GM12878 (cell line): ENCODE measurements around the gene METAP2. TPM values are rescaled to one million over a fixed set of nuclear protein-coding genes. Genes with fewer than 3 reads are reported as not detected.

Experiments used
- ATAC-seq: fragments of 200-7000 bp; cut with Tn5 transposase; 3 replicates; pipeline ENCODE4 v1.9.1; 2020; ENCODE audit warnings: mild to moderate bottlenecking, moderate library complexity
- BruUV-seq: library from RNA; stranded (reverse); fragments of 400-500 nt; replicated peaks from 2 replicates; lab custom pipeline; 2021; lab: Mats Ljungman, UMichigan
- CTCF ChIA-PET: fragments of 300-600 bp; sonication (Branson Sonifier 250); formaldehyde crosslinking; extraction: SDS; loops from one replicate; lab custom pipeline; 2021; ENCODE audit warnings: inconsistent platforms; lab: Yijun Ruan, JAX
- POLR2A ChIA-PET: fragments of 350-600 bp; formaldehyde crosslinking; extraction: SDS; loops from one replicate; lab custom pipeline; 2021; ENCODE audit warnings: inconsistent platforms; lab: Charles Lee
- RAD21 ChIA-PET: fragments of 300-600 bp; sonication (Branson Sonifier 250); formaldehyde crosslinking; loops from one replicate; lab custom pipeline; 2023; ENCODE audit warnings: antibody characterized with exemption; ENCODE audit not compliant: unreplicated experiment; lab: Charles Lee
- SMC1A ChIA-PET: fragments of 300-600 bp; sonication (Branson Sonifier 250); formaldehyde crosslinking; loops from one replicate; lab custom pipeline; 2023; ENCODE audit not compliant: unreplicated experiment, uncharacterized antibody; lab: Charles Lee
- DNase-seq: peaks from one replicate; pipeline ENCODE4 v3.0.0-alpha.2; 2011; ENCODE audit warnings: low read depth, low spot score
- FAIRE-seq: peaks from 3 replicates; lab custom pipeline; 2011; peaks lifted over from hg19 to GRCh38; lab: Jason Lieb, UNC
- H2AFZ ChIP-seq: 2 replicates; pipeline ENCODE4 v1.6.0; 2011; ENCODE audit warnings: low read depth, low read length, control low read depth; ENCODE audit not compliant: control insufficient read depth
- H3K27ac ChIP-seq: 2 replicates; pipeline ENCODE4 v1.5.1; 2011; ENCODE audit warnings: control low read depth; ENCODE audit not compliant: control insufficient read depth, insufficient read depth
- H3K27me3 ChIP-seq, 2 experiments: replicated peaks in 1 of 2; 2 replicates each; pipeline versions ENCODE4 v1.6.0 to v1.6.1; 2011; ENCODE audit warnings: low read length in 1 of 2; ENCODE audit not compliant: control insufficient read depth in 2 of 2, insufficient read depth in 2 of 2
- H3K36me3 ChIP-seq, 2 experiments: 2 replicates each; pipeline ENCODE4 v1.5.1; 2011; ENCODE audit warnings: low read length in 1 of 2; ENCODE audit not compliant: control insufficient read depth in 2 of 2, insufficient read depth in 2 of 2
- H3K4me1 ChIP-seq: 2 replicates; pipeline ENCODE4 v1.6.1; 2011; ENCODE audit warnings: mild to moderate bottlenecking, low read length, moderate library complexity, mixed read lengths; ENCODE audit not compliant: control insufficient read depth, insufficient read depth
- H3K4me2 ChIP-seq: 2 replicates; pipeline ENCODE4 v1.6.0; 2011; ENCODE audit warnings: control low read depth; ENCODE audit not compliant: control insufficient read depth, insufficient read depth
- H3K4me3 ChIP-seq: fragments of 200-600 bp; sonication (generic); 2 replicates; pipeline ENCODE4 v1.5.1; 2016
- H3K79me2 ChIP-seq: 2 replicates; pipeline ENCODE4 v1.6.0; 2011; ENCODE audit warnings: low read length; ENCODE audit not compliant: control insufficient read depth, insufficient read depth
- H3K9ac ChIP-seq: 2 replicates; pipeline ENCODE4 v1.8.0; 2011; ENCODE audit warnings: low read length, control low read depth, mixed read lengths; ENCODE audit not compliant: control insufficient read depth, insufficient read depth
- H3K9me3 ChIP-seq: replicated peaks from 3 replicates; pipeline ENCODE4 v1.5.1; 2011; ENCODE audit warnings: mild to moderate bottlenecking, low read length; ENCODE audit not compliant: control insufficient read depth, insufficient read depth
- H4K20me1 ChIP-seq: 2 replicates; pipeline ENCODE4 v1.6.0; 2011; ENCODE audit not compliant: control insufficient read depth, insufficient read depth
- CBX5 ChIP-seq: sonication (generic); IDR thresholded peaks from 2 replicates; pipeline ENCODE4 v1.6.1; 2016; ENCODE audit warnings: low read depth, moderate library complexity, mild to moderate bottlenecking, inconsistent platforms
- CTCF ChIP-seq, 3 experiments: IDR thresholded peaks in 2 of 3; conservative IDR thresholded peaks in 1 of 3; 2 replicates each; pipeline ENCODE4 v1.5.1; 2011; ENCODE audit warnings: low read depth in 3 of 3, low read length in 3 of 3, mild to moderate bottlenecking in 3 of 3, control low read depth in 2 of 3, moderate library complexity in 2 of 3, inconsistent platforms in 1 of 3, mixed read lengths in 1 of 3; ENCODE audit not compliant: control insufficient read depth in 2 of 3, insufficient read depth in 1 of 3; ENCODE audit errors: extremely low read depth in 1 of 3
- E4F1 ChIP-seq: fragments of 450-650 bp; IDR thresholded peaks from 2 replicates; pipeline ENCODE4 v1.6.1; 2018; ENCODE audit warnings: borderline replicate concordance, mild to moderate bottlenecking; ENCODE audit not compliant: partially characterized antibody
- MTA2 ChIP-seq: fragments of 450-650 bp; IDR thresholded peaks from 2 replicates; pipeline ENCODE4 v1.6.1; 2016; ENCODE audit warnings: low read depth, mild to moderate bottlenecking, moderate library complexity
- NBN ChIP-seq: fragments of 450-650 bp; IDR thresholded peaks from 2 replicates; pipeline ENCODE4 v1.6.1; 2016
- SUZ12 ChIP-seq: fragments of 200-600 bp; sonication (generic); IDR thresholded peaks from one replicate; pipeline ENCODE4 v1.6.1; 2018; ENCODE audit warnings: antibody characterized with exemption, mild to moderate bottlenecking; ENCODE audit not compliant: unreplicated experiment
- TBL1XR1 ChIP-seq: IDR thresholded peaks from 2 replicates; pipeline ENCODE4 v1.6.1; 2012; ENCODE audit warnings: low read depth, low read length, improper control_type of control experiment
- WRNIP1 ChIP-seq: IDR thresholded peaks from 2 replicates; pipeline ENCODE4 v1.6.1; 2011; ENCODE audit warnings: low read depth, low read length, improper control_type of control experiment, borderline replicate concordance
- YY1 ChIP-seq: IDR thresholded peaks from 2 replicates; pipeline ENCODE4 v1.6.1; 2011; ENCODE audit warnings: low read depth, mild to moderate bottlenecking, low read length
- ZNF24 ChIP-seq: fragments of 450-650 bp; IDR thresholded peaks from 2 replicates; pipeline ENCODE4 v1.6.1; 2017; ENCODE audit warnings: antibody characterized with exemption, mild to moderate bottlenecking
- ZNF687 ChIP-seq: fragments of 450-650 bp; IDR thresholded peaks from 2 replicates; pipeline ENCODE4 v1.6.1; 2017; ENCODE audit warnings: mild to moderate bottlenecking, moderate library complexity
- WGBS: methylation state at CpG from one replicate; pipeline ENCODE4 v1.1.6; 2016; ENCODE audit warnings: low lambda C conversion rate; ENCODE audit not compliant: insufficient replicate concordance, insufficient coverage; ENCODE audit errors: missing lambda C conversion rate; 5-methylcytosine and 5-hydroxymethylcytosine counted together
- in situ Hi-C: fragments of 300-500 bp; cut with MboI; formaldehyde crosslinking; loops from 9 replicates; pipeline ENCODE4 v1.14.3; 2018; ENCODE audit warnings: mixed read lengths
- intact Hi-C: fragments of 100-400 bp; cut with micrococcal nuclease; formaldehyde crosslinking; loops from one replicate; pipeline ENCODE4 v1.14.2; 2022; ENCODE audit not compliant: unreplicated experiment
- polyA plus RNA-seq, 11 experiments: library from polyadenylated mRNA; depleted of rRNA in 4 of 11; unstranded in 6 of 11; stranded (reverse) in 5 of 11; fragments of >200 nt; fragmentation: Nextera tagmentation in 4 of 11; fragmentation: Illumina TruSeq in 1 of 11; extraction: Ambion mirVana in 4 of 11; extraction: Trizol in 1 of 11; gene quantifications; 1 replicate in 1 of 11; 2 replicates in 10 of 11; pipeline versions ENCODE4 v1.2.1 to v1.2.3, GENCODE V29; 2011 to 2016; ENCODE audit warnings: inconsistent platforms in 2 of 11, missing spikeins in 2 of 11, low read depth in 1 of 11
- total RNA-seq, 4 experiments: library from RNA; depleted of rRNA in 3 of 4; stranded (reverse); fragments of >200 nt in 3 of 4; fragmentation: Illumina TruSeq in 1 of 4; extraction: Trizol in 1 of 4; gene quantifications; 2 replicates each; pipeline versions ENCODE4 v1.2.1 to v1.2.3, GENCODE V29; 2013 to 2021
- TF ChIP-seq, protein P1 (sequence below): fragments of 150-350 bp; IDR thresholded peaks from 2 replicates; pipeline ENCODE4 v1.6.1; 2016; ENCODE audit warnings: low read depth, low read length

Gene METAP2
- total and polyA plus RNA-seq, 10 of the 15 experiments (the other 5 are each of a cell fraction or from before 2014, with no cell fraction given), result 50.7 to 132 (median 73.9) TPM

DNA sequence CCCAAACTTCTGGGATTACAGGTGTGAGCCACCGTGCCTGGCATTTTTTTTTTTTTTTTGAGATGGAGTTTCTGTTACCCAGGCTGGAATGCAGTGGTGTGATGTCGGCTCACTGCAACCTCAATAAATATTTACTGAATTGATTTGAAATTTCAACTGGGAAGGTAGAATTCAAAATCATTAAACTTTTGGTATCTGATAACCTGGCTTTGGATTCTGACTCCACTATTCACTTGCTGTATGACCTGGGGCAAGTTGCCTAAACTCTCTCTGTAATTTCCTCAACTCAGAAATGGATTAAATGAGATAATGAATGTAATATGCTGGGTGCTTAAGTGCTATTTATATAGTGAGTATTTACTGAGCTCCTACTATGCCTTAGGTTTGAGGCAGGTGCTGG, 8.7 kb upstream of the METAP2 start:
- WGBS, result 92% methylated on average over 1 of the region's 2 CpGs
- Histone ChIP-seq H3K36me3 (no peaks in the 10 kb centered on the region), H3K9ac (no peak overlapping the region), H3K4me1 (no peaks in the 10 kb centered on the region), H3K79me2 (no peaks in the 10 kb centered on the region), H3K9me3 (no peaks in the 10 kb centered on the region), H3K27ac (no peak overlapping the region), H3K4me2 (no peak overlapping the region), H2AFZ (no peak overlapping the region), H4K20me1 (no peaks in the 10 kb centered on the region), H3K4me3 (no peak overlapping the region), H3K27me3 (no peaks in the 10 kb centered on the region)
- SMC1A ChIA-PET, result no interaction called here
- CTCF ChIA-PET, result no interaction called here
- intact Hi-C loops (no loop called here), in situ Hi-C loops (no loop called here)
- POLR2A ChIA-PET, result interaction anchor here (1.1 kb wide), 1 partner anchor 8 kb away, joined by 4 read pairs; no protein-coding TSS in a partner anchor
- ATAC-seq (no peak), FAIRE-seq (no peak), DNase-seq (no peak)
- RAD21 ChIA-PET, result no interaction called here
- BruUV-seq, result no TSS peak
- no peak for TF ChIP-seq YY1
- TF ChIP-seq, protein P1, sequence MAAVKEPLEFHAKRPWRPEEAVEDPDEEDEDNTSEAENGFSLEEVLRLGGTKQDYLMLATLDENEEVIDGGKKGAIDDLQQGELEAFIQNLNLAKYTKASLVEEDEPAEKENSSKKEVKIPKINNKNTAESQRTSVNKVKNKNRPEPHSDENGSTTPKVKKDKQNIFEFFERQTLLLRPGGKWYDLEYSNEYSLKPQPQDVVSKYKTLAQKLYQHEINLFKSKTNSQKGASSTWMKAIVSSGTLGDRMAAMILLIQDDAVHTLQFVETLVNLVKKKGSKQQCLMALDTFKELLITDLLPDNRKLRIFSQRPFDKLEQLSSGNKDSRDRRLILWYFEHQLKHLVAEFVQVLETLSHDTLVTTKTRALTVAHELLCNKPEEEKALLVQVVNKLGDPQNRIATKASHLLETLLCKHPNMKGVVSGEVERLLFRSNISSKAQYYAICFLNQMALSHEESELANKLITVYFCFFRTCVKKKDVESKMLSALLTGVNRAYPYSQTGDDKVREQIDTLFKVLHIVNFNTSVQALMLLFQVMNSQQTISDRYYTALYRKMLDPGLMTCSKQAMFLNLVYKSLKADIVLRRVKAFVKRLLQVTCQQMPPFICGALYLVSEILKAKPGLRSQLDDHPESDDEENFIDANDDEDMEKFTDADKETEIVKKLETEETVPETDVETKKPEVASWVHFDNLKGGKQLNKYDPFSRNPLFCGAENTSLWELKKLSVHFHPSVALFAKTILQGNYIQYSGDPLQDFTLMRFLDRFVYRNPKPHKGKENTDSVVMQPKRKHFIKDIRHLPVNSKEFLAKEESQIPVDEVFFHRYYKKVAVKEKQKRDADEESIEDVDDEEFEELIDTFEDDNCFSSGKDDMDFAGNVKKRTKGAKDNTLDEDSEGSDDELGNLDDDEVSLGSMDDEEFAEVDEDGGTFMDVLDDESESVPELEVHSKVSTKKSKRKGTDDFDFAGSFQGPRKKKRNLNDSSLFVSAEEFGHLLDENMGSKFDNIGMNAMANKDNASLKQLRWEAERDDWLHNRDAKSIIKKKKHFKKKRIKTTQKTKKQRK, result no peak
- TF ChIP-seq NBN, result no peak
- TF ChIP-seq CBX5, result no peak
- TF ChIP-seq MTA2, result no peak
- TF ChIP-seq WRNIP1, result no peak
- TF ChIP-seq SUZ12, result no peak
- TF ChIP-seq TBL1XR1, result no peak
- TF ChIP-seq ZNF687, result no peak
- TF ChIP-seq CTCF (IDR thresholded peaks at IDR 0.05 in 2 of 3, conservative IDR thresholded peaks at IDR 0.05 in 1 of 3; ENCODE audit: control insufficient read depth in 2 of 3, extremely low read depth in 1 of 3, insufficient read depth in 1 of 3, low read depth in 3 of 3, low read length in 3 of 3), result no peak
- no peak for TF ChIP-seq ZNF24
- TF ChIP-seq E4F1, result no peak
